Keratinocyte (primary cell): ENCODE measurements around the gene CACNG7. TPM values are rescaled to one million over a fixed set of nuclear protein-coding genes. Genes with fewer than 3 reads are reported as not detected.

Source experiments
- DNase-seq: peaks from one replicate; pipeline ENCODE4 v3.0.0-alpha.2; 2011; ENCODE audit warnings: low read depth, missing footprints, low spot score
- FAIRE-seq: peaks from 2 replicates; lab custom pipeline; 2011; peaks lifted over from hg19 to GRCh38; lab: Jason Lieb, UNC
- H2AFZ ChIP-seq: 2 replicates; pipeline ENCODE4 v1.6.0; 2012; ENCODE audit warnings: low read length, control low read depth, inconsistent platforms; ENCODE audit not compliant: control insufficient read depth
- H3K27ac ChIP-seq: 2 replicates; pipeline ENCODE4 v1.5.1; 2011; ENCODE audit warnings: low read length; ENCODE audit not compliant: control insufficient read depth, insufficient read depth
- H3K27me3 ChIP-seq: 3 replicates; pipeline ENCODE4 v1.6.0; 2011; ENCODE audit warnings: low read length; ENCODE audit not compliant: control insufficient read depth, insufficient read depth; ENCODE audit errors: extremely low read depth
- H3K36me3 ChIP-seq, 2 experiments: 2 replicates in 1 of 2; 3 replicates in 1 of 2; pipeline ENCODE4 v1.5.1; 2011; ENCODE audit warnings: low read length in 2 of 2, mild to moderate bottlenecking in 1 of 2; ENCODE audit not compliant: control insufficient read depth in 2 of 2, insufficient read depth in 2 of 2; ENCODE audit errors: extremely low read depth in 1 of 2
- H3K4me1 ChIP-seq: 3 replicates; pipeline ENCODE4 v1.5.1; 2011; ENCODE audit warnings: low read length; ENCODE audit not compliant: control insufficient read depth, insufficient read depth; ENCODE audit errors: extremely low read depth
- H3K4me2 ChIP-seq: 3 replicates; pipeline ENCODE4 v1.6.0; 2011; ENCODE audit warnings: low read depth, low read length; ENCODE audit not compliant: control insufficient read depth, insufficient read depth; ENCODE audit errors: extremely low read depth
- H3K4me3 ChIP-seq, 3 experiments: fragments of 200-600 bp in 1 of 3; sonication (generic) in 1 of 3; 2 replicates in 2 of 3; 3 replicates in 1 of 3; pipeline ENCODE4 v1.5.1; 2011 to 2016; ENCODE audit warnings: low read length in 3 of 3, mild to moderate bottlenecking in 3 of 3, control low read depth in 2 of 3, inconsistent platforms in 1 of 3, low read depth in 1 of 3, mixed read lengths in 1 of 3, mixed run types in 1 of 3, moderate library complexity in 1 of 3; ENCODE audit not compliant: control insufficient read depth in 2 of 3, insufficient read depth in 2 of 3; ENCODE audit errors: extremely low read depth in 1 of 3
- H3K79me2 ChIP-seq: 2 replicates; pipeline ENCODE4 v1.6.0; 2012; ENCODE audit warnings: low read length; ENCODE audit not compliant: control insufficient read depth, insufficient read depth
- H3K9ac ChIP-seq: 3 replicates; pipeline ENCODE4 v1.6.0; 2011; ENCODE audit warnings: low read length; ENCODE audit not compliant: control insufficient read depth, insufficient read depth; ENCODE audit errors: extremely low read depth
- H3K9me1 ChIP-seq: 3 replicates; pipeline ENCODE4 v1.6.0; 2011; ENCODE audit warnings: low read length; ENCODE audit not compliant: control insufficient read depth, insufficient read depth; ENCODE audit errors: extremely low read depth
- H3K9me3 ChIP-seq: 2 replicates; pipeline ENCODE4 v1.5.1; 2012; ENCODE audit warnings: low read depth, low read length; ENCODE audit not compliant: control insufficient read depth
- H4K20me1 ChIP-seq: 3 replicates; pipeline ENCODE4 v1.6.0; 2011; ENCODE audit warnings: low read length; ENCODE audit not compliant: control insufficient read depth, insufficient read depth; ENCODE audit errors: extremely low read depth
- CTCF ChIP-seq, 3 experiments: IDR thresholded peaks in 1 of 3; conservative IDR thresholded peaks in 1 of 3; optimal IDR thresholded peaks in 1 of 3; 2 replicates in 2 of 3; 3 replicates in 1 of 3; pipeline versions ENCODE3 to v1.5.1; 2011; ENCODE audit warnings: low read length in 3 of 3, mild to moderate bottlenecking in 3 of 3, moderate library complexity in 2 of 3, control low read depth in 1 of 3, inconsistent platforms in 1 of 3; ENCODE audit not compliant: insufficient read depth in 2 of 3; ENCODE audit errors: extremely low read depth in 1 of 3
- EZH2 ChIP-seq: IDR thresholded peaks from one replicate; pipeline ENCODE4 v1.6.1; 2012; ENCODE audit warnings: inconsistent platforms, mild to moderate bottlenecking, low read length, moderate library complexity
- dilution Hi-C: fragments of 300-500 bp; cut with MboI; formaldehyde crosslinking; loops from one replicate; pipeline ENCODE4 v1.7.0; 2020; ENCODE audit warnings: low sequenced_read_pairs; ENCODE audit not compliant: extremely low pct_ligation_motif_present
- polyA plus RNA-seq, 5 experiments: library from polyadenylated mRNA; depleted of rRNA in 3 of 5; stranded (reverse) in 3 of 5; stranded (forward) in 1 of 5; unstranded in 1 of 5; fragments of >200 nt; gene quantifications; 1 replicate in 1 of 5; 2 replicates in 3 of 5; 3 replicates in 1 of 5; pipeline versions ENCODE4 v1.2.1 to v1.2.3, GENCODE V29; 2011 to 2012; ENCODE audit warnings: missing spikeins in 2 of 5, low read depth in 1 of 5, low replicate concordance in 1 of 5

CACNG7 gene
- polyA plus RNA-seq, 1 donor (not counting 4 experiments of a cell fraction or from before 2014, with no cell fraction given), result not detected

DNA sequence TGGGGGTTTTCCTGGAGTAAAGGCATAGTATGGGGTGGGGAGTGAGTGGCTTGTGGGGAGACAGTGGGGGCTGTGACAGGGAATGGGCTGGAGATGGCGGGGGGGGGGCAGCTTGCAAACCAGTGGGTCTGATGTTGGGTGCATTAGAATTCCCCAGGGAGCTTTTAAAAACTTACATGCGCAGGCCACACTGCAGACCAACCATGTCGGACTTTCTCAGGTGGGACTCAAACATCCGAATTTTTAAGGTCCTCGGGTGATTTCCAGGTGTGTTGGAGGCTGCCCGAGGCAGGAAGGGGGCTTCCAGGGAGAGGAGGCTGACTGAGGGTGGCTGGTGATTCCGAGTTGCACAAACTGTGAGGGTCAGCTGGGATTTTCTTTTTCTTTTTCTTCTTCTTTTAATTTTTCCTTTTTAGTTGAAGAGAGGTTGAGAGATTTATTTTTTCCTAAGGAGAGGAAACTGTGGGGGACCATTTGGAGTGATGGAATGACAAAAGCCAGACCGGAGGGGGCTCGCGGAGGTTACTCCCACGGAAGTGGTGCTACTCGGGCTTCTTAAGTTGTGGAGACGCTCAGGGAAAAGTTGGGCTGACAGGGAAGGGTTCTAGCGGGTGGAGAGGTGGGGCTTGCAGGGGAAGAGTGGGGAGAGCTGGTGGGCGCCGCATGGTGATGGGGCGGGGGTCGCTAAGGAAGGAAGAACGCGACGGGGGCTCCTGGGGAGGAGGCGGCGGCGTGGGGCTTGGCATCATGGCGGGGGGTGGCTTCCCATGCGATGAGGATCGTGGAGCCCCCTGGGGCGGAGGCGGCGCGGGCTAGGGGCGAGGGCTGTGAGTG lies 52.7 kb downstream of the CACNG7 start:
- H2AFZ ChIP-seq, result no peak overlapping the region
- no peaks in the 10 kb centered on the region for H3K9me3 ChIP-seq
- peaks cover 61% of the 10 kb centered on the region for H3K27me3 ChIP-seq
- H3K9ac ChIP-seq, result no peak overlapping the region
- no peaks in the 10 kb centered on the region for H3K79me2 ChIP-seq
- TF ChIP-seq EZH2, result peak; percentile 41
- TF ChIP-seq CTCF (optimal IDR thresholded peaks at IDR 0.05 in 1 of 3, IDR thresholded peaks at IDR 0.05 in 1 of 3, conservative IDR thresholded peaks at IDR 0.05 in 1 of 3; ENCODE audit: extremely low read depth in 1 of 3, insufficient read depth in 2 of 3, low read length in 3 of 3), result no peak
- H3K9me1 ChIP-seq, result no peaks in the 10 kb centered on the region
- no peaks in the 10 kb centered on the region for H4K20me1 ChIP-seq
- no peak overlapping the region for H3K4me3 ChIP-seq
- H3K4me1 ChIP-seq, result no peaks in the 10 kb centered on the region
- FAIRE-seq (no peak), DNase-seq (no peak)
- no peak overlapping the region for H3K27ac ChIP-seq
- dilution Hi-C loops, result no loop called here
- no peaks in the 10 kb centered on the region for H3K36me3 ChIP-seq
- H3K4me2 ChIP-seq, result no peak overlapping the region

- Histone ChIP-seq H3K79me2 (no peaks in the 10 kb centered on the region), H3K9me3 (no peaks in the 10 kb centered on the region), H3K36me3 (no peaks in the 10 kb centered on the region), H3K27ac (no peak within 1 kb of the TSS), H3K4me1 (no peaks in the 10 kb centered on the region), H3K9me1 (no peaks in the 10 kb centered on the region), H2AFZ (no peak within 1 kb of the TSS), H3K27me3 (peaks cover 55% of the 10 kb centered on the region), H3K9ac (no peak within 1 kb of the TSS), H3K4me2 (no peak within 1 kb of the TSS), H3K4me3 (no peak within 1 kb of the TSS), H4K20me1 (no peaks in the 10 kb centered on the region)
- FAIRE-seq (no peak), DNase-seq (no peak)
- TF ChIP-seq EZH2 (no peak), CTCF (optimal IDR thresholded peaks at IDR 0.05 in 1 of 3, IDR thresholded peaks at IDR 0.05 in 1 of 3, conservative IDR thresholded peaks at IDR 0.05 in 1 of 3; ENCODE audit: extremely low read depth in 1 of 3, insufficient read depth in 2 of 3, low read length in 3 of 3) (no peak)
- dilution Hi-C loops, result no loop called here
These were observed 53.9 kb downstream of the CACNG7 start, which contains the start of gene CACNG8 for GRCh38 chr19:53962887-53963431. Gene CACNG8, plus strand, starts transcription at chr19:53962937.
